IPS-18c (cell line): ENCODE measurements around the gene TTC7B.
"Not testable (repeated sequence)": the region's sequence is repeated elsewhere in the genome, so short reads cannot be mapped to it uniquely, and the experiment has no call there.

ENCODE experiments used
- H3K4me3 ChIP-seq: 2 replicates; pipeline ENCODE4 v1.7.0; 2013; ENCODE audit warnings: low read depth, mild to moderate bottlenecking, low read length, moderate library complexity; ENCODE audit not compliant: insufficient read depth
- H3K9me3 ChIP-seq: one replicate; pipeline ENCODE4 v1.6.1; 2013; ENCODE audit warnings: mild to moderate bottlenecking, low read length, moderate library complexity; ENCODE audit not compliant: control insufficient read depth, insufficient read depth

The TTC7B gene

DNA sequence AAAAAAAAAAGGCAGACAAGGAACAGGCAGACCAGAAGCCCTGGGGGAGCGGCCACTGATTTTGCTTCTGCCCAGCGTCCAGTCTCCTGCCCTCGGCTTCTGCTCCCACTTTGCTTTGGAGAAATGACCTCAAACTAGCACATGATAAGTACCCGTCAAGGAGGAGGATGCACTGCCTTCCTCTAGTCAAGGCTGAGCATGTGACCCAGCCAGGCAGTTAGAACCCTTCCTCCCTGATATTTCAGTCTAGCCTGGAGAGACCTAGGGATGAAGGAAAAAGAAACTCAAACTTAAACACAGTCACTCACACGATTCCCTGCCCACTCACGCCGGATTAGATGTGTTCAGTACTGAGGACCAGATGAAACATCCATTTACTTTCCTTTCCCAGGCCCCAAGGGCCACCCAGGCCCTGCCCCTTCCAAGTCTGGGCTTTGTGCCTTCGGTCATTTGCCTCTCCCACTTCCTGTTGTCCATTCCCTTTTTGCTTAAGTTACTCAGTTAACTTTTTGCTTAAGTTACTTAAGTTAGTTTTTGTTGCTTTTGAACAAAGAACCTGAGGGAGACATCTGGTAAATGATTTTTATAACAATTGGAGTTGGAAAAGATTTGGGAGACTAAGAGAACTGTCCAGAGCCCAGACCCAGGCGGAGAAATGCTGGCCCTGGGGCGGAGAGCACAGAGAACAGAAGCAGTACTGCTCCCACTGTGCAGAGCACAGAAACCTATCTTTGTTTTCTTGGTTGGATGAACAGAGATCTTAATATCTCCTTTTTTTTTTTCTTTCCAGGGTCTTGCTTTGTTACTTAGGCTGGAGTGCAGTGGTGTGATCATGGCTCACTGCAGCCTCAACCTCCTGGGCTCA is 23.0 kb upstream of the TTC7B start:
- no peaks in the 10 kb centered on the region for H3K9me3 ChIP-seq
- H3K4me3 ChIP-seq: no peak overlapping the region

DNA sequence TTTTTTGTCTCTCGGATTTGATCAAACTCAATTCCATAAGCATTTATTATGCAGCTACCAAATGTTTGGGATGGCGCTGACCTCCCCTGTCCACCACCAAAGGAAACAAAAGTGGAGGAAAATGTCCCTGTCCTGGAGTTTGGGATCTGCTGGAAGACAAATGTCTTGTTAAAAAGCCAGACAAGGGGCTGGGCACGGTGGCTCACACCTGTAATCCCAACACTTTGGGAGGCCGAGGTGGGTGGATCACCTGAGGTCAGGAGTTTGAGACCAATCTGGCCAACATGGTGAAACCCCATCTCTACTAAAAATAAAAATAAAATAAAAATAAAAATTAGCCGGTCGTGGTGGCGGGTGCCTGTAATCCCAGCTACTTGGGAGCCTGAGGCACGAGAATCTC is 22.3 kb upstream of the TTC7B start:
- H3K9me3 ChIP-seq: not testable (repeated sequence)

DNA sequence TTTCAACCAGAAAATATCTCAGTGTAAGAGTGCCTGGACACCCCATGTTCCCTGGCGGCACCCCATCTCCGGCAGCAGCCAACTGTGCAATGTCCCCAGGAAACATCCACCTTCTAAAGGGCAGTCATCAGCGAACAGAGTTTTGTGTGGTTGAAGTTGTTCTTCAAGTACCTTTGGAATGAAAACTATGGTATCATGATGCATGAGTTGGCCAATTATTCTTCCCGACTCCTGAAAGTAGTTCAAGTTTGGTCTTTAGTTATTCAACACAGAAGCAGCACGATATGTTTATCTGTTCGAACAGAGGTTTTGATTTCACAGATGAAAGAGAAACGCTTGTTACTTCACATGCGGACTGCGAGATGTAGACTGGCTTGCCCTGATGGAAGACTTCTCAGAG is 21.1 kb upstream of the TTC7B start:
- no peak overlapping the region for H3K4me3 ChIP-seq
- no peaks in the 10 kb centered on the region for H3K9me3 ChIP-seq

More for the DNA sequence above, 22.3 kb upstream of the TTC7B start:
- H3K4me3 ChIP-seq: not testable (repeated sequence)

DNA sequence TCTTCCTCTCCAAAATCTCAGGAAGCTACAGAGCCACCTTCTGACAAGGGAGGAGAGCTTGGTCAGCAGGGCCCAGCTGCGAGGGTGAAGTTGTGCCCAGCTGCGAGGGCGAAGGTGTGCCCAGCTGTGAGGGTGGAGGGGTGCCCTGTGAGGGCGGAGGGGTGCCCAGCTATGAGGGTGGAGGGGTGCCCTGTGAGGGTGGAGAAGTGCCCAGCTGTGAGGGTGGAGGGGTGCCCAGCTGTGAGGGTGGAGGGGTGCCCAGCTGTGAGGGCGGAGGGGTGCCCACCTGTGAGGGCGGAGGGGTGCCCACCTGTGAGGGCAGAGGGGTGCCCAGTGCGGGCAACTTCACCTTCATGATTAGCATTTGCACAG is 20.4 kb upstream of the TTC7B start:
- H3K4me3 ChIP-seq: no peak overlapping the region
- H3K9me3 ChIP-seq: no peaks in the 10 kb centered on the region

DNA sequence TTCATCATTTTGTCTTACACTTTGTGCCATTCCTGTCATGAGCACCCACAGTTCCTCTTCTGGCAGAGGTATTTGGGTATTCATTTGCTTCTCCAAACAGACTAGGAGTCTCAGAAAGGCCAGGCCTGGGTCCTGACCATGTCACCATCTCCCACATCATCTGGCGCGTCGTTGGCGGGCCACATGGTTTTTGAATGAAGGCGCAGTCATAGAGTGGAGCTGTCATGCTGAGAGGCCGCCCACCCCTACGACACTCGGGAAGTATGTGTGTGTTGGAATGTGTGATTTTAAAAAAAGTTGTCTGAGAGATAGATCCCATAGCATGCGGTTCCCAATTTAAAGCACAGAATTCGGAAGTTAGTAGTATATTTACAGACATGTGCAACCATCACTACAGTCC is 15.6 kb upstream of the TTC7B start:
- Histone ChIP-seq H3K9me3 (peaks cover 2% of the 10 kb centered on the region), H3K4me3 (no peak overlapping the region)

DNA sequence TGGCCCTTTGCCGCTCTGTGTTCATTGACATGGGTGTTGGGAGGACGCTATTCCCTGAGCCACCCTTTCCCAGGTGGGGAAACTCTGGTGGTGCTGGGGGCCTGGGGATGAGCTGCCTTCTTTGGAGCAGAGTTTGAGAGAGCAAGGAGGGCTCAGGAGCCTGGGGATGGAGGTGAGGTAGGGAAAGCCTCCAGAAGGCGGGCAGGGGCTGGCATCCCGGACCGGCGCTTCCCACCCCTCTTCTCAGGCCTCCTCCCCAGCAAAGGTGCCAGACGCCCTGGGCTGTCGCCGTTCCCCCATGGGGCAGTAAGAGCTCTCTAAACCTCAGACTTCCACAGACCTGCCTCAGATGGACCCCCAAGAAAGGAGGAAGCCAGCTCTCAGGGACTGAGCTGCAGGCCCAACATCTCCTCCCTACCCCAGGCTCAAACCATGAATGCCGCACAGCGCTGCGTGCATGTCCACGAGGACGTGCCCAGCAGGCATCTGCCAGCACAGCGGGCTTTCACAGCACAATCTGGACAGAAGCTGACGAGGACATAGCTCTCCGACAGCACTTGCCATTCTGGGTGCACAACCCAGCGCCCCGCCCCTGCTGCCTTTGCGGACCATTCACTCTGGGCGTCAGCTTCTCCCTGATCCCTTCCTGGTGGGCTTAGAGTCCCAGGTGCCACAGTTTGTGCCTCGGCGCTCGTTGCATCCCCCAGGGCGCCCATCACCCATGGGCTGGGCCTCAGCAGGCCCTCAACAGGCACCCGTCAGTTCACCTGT is 14.9 kb upstream of the TTC7B start:
- no peak overlapping the region for H3K4me3 ChIP-seq
- H3K9me3 ChIP-seq: peaks cover 2% of the 10 kb centered on the region

DNA sequence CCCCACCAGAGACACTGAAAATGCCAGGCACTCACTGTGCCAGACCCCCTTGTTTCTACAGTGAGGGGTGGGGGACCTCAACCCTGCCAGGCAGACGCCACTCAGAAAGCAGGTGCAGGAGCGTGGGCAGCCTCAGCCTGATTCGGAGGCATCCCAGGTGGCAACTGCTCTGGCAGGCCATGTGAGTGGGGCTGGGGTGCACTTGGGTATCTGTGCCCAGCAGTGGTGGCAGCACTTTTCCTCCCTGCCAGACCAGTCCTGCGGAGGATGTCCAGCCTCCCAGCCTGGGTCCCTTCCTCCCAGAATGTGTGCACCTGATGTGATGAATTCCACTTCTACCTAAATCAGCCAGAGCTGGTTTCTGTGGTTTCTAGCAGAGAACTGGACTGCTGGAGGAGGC is 13.4 kb upstream of the TTC7B start:
- no peak overlapping the region for H3K4me3 ChIP-seq
- peaks cover 2% of the 10 kb centered on the region for H3K9me3 ChIP-seq

DNA sequence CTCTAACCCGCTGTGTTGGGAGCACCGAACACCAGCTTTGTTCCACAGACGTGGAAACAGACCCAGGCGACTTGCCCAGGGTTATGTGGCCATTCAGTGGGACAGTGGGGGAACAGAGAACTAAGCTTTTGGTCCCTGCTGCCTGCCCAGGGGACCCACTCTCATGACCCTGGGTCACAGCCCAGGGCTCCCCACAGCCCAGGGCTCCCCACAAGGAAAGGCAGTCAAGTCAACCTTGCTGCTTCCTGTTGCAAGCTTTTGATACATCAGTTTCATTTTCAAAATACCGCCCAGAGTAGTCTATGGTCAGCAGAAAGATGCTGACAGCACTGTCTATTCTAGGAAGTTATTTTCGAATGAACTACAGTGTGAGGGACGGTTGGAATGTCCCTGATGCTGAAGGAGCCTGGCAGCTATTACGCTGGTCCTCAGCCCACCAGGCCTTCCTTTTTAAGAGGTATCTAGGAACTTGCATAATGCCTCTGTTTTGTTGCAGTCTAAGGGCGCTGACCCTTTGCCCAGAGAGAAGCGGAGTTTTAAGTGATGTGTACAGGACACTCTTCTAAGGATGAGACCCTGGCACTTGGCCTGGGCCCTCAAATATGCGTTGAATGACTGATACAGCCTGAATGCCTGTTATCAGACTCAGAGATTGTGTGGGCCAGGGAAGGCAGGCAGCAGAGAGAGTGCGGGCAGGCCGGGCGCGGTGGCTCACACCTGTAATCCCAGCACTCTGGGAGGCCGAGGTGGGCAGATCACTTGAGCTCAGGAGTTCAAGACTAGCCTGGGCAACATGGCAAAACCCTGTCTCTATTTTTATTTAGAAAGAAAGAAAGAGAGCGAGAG is 12.6 kb upstream of the TTC7B start:
- H3K9me3 ChIP-seq: peaks cover 4% of the 10 kb centered on the region
- H3K4me3 ChIP-seq: no peak overlapping the region

DNA sequence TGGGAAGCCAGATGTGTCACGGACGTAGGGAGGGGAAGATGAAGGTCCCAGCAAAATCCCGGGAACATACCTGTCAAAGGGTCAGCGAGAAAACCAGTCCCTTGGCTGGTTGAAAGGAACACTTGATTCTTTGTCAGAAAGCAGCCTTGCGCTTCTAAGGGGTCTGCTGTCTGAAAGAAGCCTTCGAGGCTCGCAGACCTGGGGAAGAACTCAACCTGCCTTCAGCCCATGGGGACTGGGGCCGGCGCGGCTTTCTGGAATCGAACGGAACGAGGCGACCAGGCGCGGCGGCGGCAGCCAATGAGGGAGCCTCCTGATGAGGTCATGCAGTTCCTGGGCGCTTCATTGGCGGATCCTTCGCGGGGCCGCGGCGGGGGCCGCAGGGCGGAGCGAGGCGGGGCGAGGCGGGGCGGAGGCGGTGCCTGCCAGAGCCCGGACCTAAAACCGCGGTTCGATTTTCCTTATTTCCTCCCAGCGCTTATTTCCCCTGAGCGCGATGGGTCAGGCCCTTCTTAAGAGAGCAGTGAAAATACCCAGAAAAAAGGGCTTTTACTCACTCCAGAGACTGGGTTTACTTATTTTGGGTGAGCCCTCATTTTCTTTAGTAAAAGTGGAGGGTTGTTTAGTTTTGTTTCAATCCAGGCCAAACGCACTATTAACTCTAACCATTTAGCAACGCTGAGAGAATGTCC is 11.8 kb upstream of the TTC7B start:
- Histone ChIP-seq H3K9me3 (peaks cover 4% of the 10 kb centered on the region), H3K4me3 (peak overlapping the region; percentile 4; the same call in 1 of the 2 replicates)

DNA sequence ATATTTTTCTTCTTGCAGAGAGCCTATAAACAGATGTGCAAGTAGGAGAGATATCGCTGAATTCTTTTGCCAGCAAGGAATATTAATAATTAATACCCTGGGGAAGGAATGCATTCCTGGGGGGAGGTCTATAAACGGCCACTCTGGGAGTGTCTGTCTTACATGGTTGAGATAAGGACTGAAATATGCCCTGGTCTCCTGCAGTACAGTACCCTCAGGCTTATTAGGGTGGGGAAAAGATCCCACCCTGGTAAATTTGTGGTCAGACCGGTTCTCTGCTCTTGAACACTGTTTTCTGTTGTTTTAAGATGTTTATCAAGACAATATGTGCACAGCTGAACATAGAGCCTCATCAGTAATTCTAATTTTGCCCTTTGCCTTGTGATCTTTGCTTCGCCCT is 7.3 kb upstream of the TTC7B start:
- not testable (repeated sequence) for H3K4me3 ChIP-seq, H3K9me3 ChIP-seq

DNA sequence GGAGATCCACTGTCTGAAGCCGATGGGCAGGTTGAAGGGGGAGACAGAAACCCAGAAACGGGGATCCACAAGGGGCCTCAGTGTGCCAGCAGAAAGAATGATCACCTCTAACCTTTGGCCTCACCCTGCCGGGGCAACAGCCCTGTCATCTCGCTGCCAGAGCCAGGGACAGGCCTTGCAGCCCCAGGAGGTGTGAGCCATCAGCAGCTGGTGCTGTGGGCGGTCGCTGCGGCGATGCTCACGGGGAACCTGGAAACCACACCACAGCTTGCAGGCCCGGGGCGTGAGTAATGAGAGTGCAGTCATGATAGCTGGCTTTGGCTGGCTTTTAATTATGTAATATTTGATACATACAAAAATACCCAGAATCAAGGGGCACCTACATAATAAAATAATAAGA is 4.7 kb upstream of the TTC7B start:
- H3K4me3 ChIP-seq: no peak overlapping the region
- peaks cover 6% of the 10 kb centered on the region for H3K9me3 ChIP-seq

DNA sequence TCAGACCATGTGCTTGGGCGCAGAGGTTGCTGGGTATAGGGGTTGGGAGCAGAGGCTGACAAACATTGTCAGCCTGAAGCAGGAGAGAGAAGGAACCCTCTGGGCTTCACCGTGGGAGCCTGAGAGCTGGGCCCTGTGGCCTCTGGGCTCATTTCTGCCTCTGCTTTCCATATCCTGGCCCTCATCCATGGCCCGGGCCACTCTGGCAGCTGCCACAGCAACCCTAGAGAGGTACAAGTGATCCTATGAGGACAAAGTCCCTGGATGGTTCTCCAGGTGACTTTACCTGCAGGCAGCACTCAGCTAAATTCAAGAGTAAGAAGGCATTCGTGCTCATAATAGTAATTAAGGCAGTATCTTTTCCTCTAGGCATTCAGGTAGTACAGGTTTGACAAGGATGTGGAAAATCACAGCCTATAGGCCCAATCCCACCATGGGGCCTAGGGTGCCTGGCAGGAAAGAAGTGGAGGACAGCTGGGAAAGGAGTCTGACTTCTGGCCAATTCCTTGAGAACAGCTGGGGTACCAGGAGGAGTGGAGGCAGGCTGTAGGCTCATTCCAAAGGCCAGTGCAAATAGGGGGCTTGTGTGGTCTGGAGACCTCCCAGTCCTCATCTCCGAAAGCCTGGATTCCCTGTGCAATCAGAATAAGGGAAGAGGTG is 3.6 kb upstream of the TTC7B start:
- Histone ChIP-seq H3K4me3 (no peak overlapping the region), H3K9me3 (peaks cover 6% of the 10 kb centered on the region)

DNA sequence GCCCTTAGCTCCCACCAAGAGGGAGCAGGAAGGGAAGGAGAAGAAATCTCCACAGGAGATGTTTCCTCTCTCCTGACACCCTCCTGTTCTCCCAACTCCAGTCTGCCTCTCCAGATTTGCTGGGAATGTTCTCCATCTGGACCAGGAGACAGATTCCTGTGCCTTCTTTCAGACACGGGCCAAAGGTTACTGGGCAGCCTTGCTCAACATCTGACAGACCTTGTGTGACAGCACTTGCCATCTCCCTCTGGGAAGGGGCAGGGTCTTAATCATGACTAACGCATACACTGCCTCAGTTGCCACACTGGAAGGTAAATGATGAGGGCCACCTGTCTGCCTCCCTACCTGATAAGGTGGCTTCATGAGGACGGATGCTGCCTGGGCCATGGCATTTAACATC is 2.5 kb upstream of the TTC7B start:
- Histone ChIP-seq H3K9me3 (peaks cover 4% of the 10 kb centered on the region), H3K4me3 (no peak overlapping the region)

DNA sequence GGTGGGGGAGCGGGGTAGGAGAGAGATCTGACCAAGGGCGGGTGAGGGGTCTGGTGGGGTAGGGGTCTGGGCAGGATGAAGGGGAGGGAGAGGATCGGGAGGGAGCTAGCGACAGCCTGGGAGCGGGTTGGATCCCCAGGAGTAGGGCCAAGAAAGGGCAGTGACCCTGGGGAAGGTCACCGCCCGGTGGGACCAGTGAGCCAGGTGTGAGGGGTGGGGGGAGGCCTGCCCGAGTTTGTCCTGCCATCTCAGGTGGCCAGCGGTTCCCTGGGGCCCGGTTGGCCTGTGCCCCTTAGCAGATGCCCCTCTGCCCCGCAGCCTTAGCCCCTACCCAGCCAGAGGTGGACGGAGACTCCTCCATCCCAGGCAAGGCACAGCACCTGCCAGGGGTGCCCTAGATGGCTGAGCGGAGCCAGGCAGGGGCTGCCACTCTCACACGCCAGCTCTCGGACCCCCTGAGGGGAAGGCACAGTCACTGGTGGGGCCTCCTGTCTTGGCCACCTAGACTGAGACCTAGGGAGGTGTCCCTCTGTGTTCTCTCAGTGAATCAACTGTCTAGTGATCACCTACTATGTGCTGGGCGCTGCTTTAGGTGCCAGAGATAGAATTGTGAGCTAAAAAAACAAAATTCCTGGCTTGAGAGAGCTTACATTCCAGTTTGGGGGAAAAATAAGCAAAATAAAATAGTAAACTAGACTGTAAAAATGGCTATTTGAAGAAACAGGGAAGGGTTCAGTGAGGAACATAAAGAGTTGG is 629 bp upstream of the TTC7B start:
- no peaks in the 10 kb centered on the region for H3K9me3 ChIP-seq
- peak overlapping the region; percentile 31 for H3K4me3 ChIP-seq

DNA sequence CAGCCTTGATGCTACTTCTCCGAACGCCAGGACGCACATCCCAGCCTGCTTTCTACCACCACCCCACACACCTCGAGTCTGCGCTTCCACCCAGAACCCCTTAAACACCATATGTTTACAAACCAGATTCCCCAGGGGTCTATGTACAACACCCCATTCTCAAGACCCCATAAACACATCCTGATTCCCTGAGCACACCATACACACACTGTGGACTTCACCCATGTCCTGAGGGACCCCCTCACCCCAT is 733 bp downstream of the TTC7B start:
- no peaks in the 10 kb centered on the region for H3K9me3 ChIP-seq
- peak overlapping the region; percentile 62 for H3K4me3 ChIP-seq

DNA sequence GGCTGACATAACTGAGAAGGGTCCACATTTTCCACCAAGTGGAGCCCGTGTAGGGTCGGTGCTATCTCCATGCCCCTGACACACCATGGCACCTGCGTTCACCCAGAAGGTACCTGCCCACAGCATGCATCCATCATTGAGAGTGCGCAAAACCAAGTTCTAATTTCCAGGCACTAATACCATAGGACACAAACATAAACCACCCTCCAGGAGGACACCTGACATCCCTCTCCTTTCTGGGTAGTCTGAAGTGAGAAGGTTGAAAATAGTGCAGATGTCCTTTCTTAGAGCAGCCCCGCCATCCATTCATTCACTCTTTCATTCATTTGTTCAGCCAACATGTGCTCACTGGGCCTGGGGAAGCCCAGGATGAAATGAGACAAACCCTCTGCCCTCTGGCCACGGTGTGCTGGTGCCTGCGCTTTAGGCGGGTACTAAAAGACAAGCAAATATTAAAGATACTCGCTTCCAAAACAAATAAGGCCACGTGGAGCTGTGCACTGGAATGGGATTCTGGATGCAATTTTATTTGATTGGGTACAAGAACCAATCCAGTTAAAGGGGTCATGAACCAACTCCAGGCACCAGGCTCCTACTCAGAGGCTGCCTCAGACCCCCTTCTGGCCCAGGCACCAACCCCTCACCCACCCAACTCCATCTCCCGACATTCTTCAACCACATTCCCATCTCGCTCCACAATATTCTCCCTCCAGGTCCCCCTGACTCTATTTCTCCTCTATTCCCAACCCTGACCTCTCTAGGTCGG is 1.2 kb downstream of the TTC7B start:
- H3K9me3 ChIP-seq: no peaks in the 10 kb centered on the region

More for the DNA sequence above, 1.2 kb downstream of the TTC7B start:
- peak overlapping the region; percentile 62; the same call in 1 of the 2 replicates for H3K4me3 ChIP-seq
